ENCODE data around the gene STAMBP.

Gene STAMBP

DNA sequence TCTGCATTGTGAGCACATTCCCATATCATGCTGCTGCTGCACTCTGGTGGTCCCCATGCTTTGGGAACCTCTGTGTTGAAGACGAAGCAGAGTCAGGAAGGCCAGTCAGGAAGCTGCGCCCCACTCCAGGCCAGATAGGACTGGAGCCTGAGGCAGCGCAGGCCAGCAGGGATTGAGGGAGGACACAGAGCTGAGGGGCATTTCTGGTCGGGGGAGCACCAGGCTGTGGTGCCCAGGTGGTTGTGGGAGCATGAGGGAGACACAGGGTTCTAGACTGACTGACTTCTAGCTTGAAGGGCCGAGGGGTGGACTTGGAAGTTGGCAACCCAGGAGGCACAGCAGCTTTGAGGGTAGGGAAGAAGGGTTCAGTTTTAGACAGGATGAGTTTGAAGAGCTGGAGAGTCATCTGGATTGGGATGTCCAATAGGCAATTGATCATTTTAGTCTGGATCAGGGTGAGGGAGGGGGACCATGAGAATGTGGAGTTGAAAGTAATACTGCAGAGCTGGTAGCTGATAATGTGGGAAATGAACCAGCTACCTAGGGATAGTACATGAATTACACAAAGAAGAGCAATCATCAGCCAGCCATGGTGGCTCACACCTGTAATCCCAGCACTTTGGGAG, 62.6 kb downstream of the STAMBP start:
- no peak overlapping the region for H2AFZ ChIP-seq (ENCODE audit: low read depth, low read length, severe bottlenecking)
- TF ChIP-seq, protein P1, sequence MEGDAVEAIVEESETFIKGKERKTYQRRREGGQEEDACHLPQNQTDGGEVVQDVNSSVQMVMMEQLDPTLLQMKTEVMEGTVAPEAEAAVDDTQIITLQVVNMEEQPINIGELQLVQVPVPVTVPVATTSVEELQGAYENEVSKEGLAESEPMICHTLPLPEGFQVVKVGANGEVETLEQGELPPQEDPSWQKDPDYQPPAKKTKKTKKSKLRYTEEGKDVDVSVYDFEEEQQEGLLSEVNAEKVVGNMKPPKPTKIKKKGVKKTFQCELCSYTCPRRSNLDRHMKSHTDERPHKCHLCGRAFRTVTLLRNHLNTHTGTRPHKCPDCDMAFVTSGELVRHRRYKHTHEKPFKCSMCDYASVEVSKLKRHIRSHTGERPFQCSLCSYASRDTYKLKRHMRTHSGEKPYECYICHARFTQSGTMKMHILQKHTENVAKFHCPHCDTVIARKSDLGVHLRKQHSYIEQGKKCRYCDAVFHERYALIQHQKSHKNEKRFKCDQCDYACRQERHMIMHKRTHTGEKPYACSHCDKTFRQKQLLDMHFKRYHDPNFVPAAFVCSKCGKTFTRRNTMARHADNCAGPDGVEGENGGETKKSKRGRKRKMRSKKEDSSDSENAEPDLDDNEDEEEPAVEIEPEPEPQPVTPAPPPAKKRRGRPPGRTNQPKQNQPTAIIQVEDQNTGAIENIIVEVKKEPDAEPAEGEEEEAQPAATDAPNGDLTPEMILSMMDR (IDR thresholded peaks at IDR 0.05; ENCODE audit: insufficient read depth, low read length, poor library complexity, severe bottlenecking), result no peak
- no peak for TF ChIP-seq EZH2phosphoT487 (conservative IDR thresholded peaks at IDR 0.05; ENCODE audit: low read length)
- no peak overlapping the region for H3K4me2 ChIP-seq (ENCODE audit: low read depth, low read length, poor library complexity, severe bottlenecking)
- H3K27me3 ChIP-seq (ENCODE audit: low read length), result no peaks in the 10 kb centered on the region
- H3K9me2 ChIP-seq (replicated peaks; ENCODE audit: insufficient read depth, low read length), result no peaks in the 10 kb centered on the region
- H3K9ac ChIP-seq (ENCODE audit: low read length), result no peak overlapping the region
- no peaks in the 10 kb centered on the region for H3K36me3 ChIP-seq (ENCODE audit: low read length)
- H3K79me2 ChIP-seq (ENCODE audit: insufficient read depth, low read length), result no peaks in the 10 kb centered on the region
- no peaks in the 10 kb centered on the region for H4K20me1 ChIP-seq (ENCODE audit: low read depth, low read length)
- no peak overlapping the region for H3K27ac ChIP-seq (ENCODE audit: low read depth, low read length)
- no peak overlapping the region for H3K4me3 ChIP-seq (ENCODE audit: insufficient read depth, low read length, poor library complexity, severe bottlenecking)
- no peaks in the 10 kb centered on the region for H3F3A ChIP-seq (ENCODE audit: insufficient read depth)
- no peaks in the 10 kb centered on the region for H3K9me3 ChIP-seq (ENCODE audit: insufficient read depth, low read length)

DNA sequence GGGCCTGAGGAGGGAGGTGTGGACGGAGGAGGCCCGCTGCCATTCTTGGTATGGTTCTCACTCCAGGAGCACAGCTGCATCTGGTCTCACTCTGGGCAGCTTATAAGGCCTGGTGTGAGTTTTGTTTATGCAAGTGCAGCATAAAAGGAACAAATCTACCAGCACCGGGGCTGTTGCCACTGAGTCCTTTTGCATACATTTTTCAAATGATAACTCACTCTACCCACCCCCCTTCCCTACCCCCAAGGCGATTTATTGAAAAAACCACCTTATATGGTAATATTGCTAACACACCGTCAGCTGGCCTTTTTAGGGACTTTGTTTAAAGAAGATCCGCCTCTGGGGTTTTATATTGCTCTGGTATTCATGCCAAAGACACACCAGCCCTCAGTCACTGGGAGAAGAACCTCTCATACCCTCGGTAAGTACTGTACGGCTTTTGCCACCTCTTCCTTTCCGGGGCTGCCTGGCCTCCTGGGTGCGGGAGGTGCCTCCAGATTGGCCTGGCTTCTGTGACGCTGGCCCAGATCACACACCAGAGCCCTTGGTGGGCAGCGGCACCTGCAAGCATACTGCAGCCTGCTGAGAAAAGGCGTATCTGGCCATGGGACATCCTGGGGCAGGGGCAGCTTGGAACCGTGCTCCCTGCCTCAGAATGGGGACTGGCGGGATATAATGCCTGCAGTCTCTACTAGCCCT, 64.0 kb downstream of the STAMBP start, which contains the start of gene ACTG2:
ACTG2 (plus strand) TSS at position 378 of the 699 bp plus-strand sequence. CDS start 8,304 bp downstream, outside the sequence.
- Histone ChIP-seq H3K9me3 (ENCODE audit: insufficient read depth, low read length) (no peaks in the 10 kb centered on the region), H3F3A (ENCODE audit: insufficient read depth) (no peaks in the 10 kb centered on the region), H3K79me2 (ENCODE audit: insufficient read depth, low read length) (no peaks in the 10 kb centered on the region), H4K20me1 (ENCODE audit: low read depth, low read length) (no peaks in the 10 kb centered on the region), H2AFZ (ENCODE audit: low read depth, low read length, severe bottlenecking) (no peak within 1 kb of the TSS), H3K9ac (ENCODE audit: low read length) (no peak within 1 kb of the TSS), H3K36me3 (ENCODE audit: low read length) (no peaks in the 10 kb centered on the region), H3K27me3 (ENCODE audit: low read length) (no peaks in the 10 kb centered on the region), H3K9me2 (replicated peaks; ENCODE audit: insufficient read depth, low read length) (no peaks in the 10 kb centered on the region), H3K27ac (ENCODE audit: low read depth, low read length) (no peak within 1 kb of the TSS), H3K4me3 (ENCODE audit: insufficient read depth, low read length, poor library complexity, severe bottlenecking) (no peak within 1 kb of the TSS), H3K4me2 (ENCODE audit: low read depth, low read length, poor library complexity, severe bottlenecking) (no peak within 1 kb of the TSS)
- TF ChIP-seq EZH2phosphoT487 (conservative IDR thresholded peaks at IDR 0.05; ENCODE audit: low read length), result no peak
- TF ChIP-seq, protein P1 (IDR thresholded peaks at IDR 0.05; ENCODE audit: insufficient read depth, low read length, poor library complexity, severe bottlenecking), result no peak

DNA sequence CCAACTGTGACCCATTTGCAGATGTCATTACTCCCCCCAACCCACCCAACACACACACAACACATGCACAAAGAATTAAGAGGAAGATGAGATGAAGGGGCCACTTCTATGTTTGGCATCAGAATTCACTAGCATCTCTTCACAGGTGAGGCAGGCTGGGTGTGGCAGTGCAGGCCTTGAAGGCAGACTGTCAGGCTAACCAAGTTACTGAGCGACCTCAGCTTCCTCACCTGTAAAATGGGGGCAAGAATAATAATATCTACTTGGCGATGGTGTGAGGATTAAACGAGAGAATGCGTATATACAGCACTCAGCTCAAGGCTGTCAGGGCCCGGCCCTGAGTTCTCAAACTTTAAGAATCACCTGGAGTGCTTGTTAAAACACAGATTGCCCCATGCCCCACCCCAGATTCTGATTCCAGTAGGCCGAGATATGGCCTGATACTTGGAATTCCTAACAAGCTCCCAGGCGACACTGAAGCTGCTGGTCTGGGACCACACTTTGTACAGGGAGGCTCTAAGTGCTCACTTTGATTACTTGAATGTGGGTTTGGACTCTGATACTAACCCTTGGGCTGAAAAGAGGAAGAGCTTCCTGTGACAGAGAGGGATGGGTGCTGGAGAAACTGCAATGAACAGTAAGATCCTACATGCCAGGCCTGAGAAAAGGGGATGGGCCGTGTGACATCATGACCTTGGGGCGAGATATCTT, 65.2 kb downstream of the STAMBP start:
- Histone ChIP-seq H4K20me1 (ENCODE audit: low read depth, low read length) (no peaks in the 10 kb centered on the region), H3K27me3 (ENCODE audit: low read length) (no peaks in the 10 kb centered on the region), H3K9me2 (replicated peaks; ENCODE audit: insufficient read depth, low read length) (no peaks in the 10 kb centered on the region), H3K4me3 (ENCODE audit: insufficient read depth, low read length, poor library complexity, severe bottlenecking) (no peak overlapping the region), H3K9ac (ENCODE audit: low read length) (no peak overlapping the region), H3K79me2 (ENCODE audit: insufficient read depth, low read length) (no peaks in the 10 kb centered on the region), H3K27ac (ENCODE audit: low read depth, low read length) (no peak overlapping the region), H3K36me3 (ENCODE audit: low read length) (no peaks in the 10 kb centered on the region), H2AFZ (ENCODE audit: low read depth, low read length, severe bottlenecking) (no peak overlapping the region), H3F3A (ENCODE audit: insufficient read depth) (no peaks in the 10 kb centered on the region), H3K4me2 (ENCODE audit: low read depth, low read length, poor library complexity, severe bottlenecking) (no peak overlapping the region), H3K9me3 (ENCODE audit: insufficient read depth, low read length) (no peaks in the 10 kb centered on the region)
- TF ChIP-seq, protein P1 (IDR thresholded peaks at IDR 0.05; ENCODE audit: insufficient read depth, low read length, poor library complexity, severe bottlenecking), result no peak
- TF ChIP-seq EZH2phosphoT487 (conservative IDR thresholded peaks at IDR 0.05; ENCODE audit: low read length), result no peak

Measured in SU-DHL-6 (cell line).